Panc1 (cell line): ENCODE measurements around the gene SERPINE3. TPM values are rescaled to one million over a fixed set of nuclear protein-coding genes. Genes with fewer than 3 reads are reported as not detected.

Experiments used
- ATAC-seq: fragments of 200-7000 bp; cut with Tn5 transposase; 2 replicates; pipeline ENCODE4 v1.9.1; 2020; ENCODE audit warnings: mild to moderate bottlenecking, moderate library complexity
- BruUV-seq: library from RNA; stranded (reverse); fragments of 400-500 nt; replicated peaks from 2 replicates; lab custom pipeline; 2021; lab: Mats Ljungman, UMichigan
- CTCF ChIA-PET: fragments of 300-600 bp; sonication (Branson Sonifier 250); formaldehyde crosslinking; loops from one replicate; lab custom pipeline; 2022; ENCODE audit warnings: antibody characterized with exemption; lab: Charles Lee
- POLR2A ChIA-PET: fragments of 300-600 bp; sonication (Branson Sonifier 250); formaldehyde crosslinking; loops from one replicate; lab custom pipeline; 2022; ENCODE audit warnings: antibody characterized with exemption; lab: Charles Lee
- DNase-seq: peaks from one replicate; pipeline ENCODE4 v3.0.0-alpha.2; 2010; ENCODE audit warnings: low read depth, low spot score
- H3K27ac ChIP-seq: 2 replicates; pipeline ENCODE4 v1.5.1; 2011; ENCODE audit warnings: mild to moderate bottlenecking, low read length, inconsistent platforms
- H3K27me3 ChIP-seq: fragments of 200-500 bp; sonication (Bioruptor generic); 2 replicates; pipeline ENCODE4 v1.6.0; 2014; ENCODE audit warnings: low read length, inconsistent platforms; ENCODE audit not compliant: control insufficient read depth, insufficient read depth
- H3K36me3 ChIP-seq: fragments of 200-500 bp; sonication (Bioruptor generic); 2 replicates; pipeline ENCODE4 v1.5.1; 2014; ENCODE audit warnings: inconsistent platforms, mild to moderate bottlenecking, low read length, moderate library complexity; ENCODE audit not compliant: control insufficient read depth, insufficient read depth
- H3K4me1 ChIP-seq: 2 replicates; pipeline ENCODE4 v1.5.1; 2011; ENCODE audit warnings: inconsistent platforms, mild to moderate bottlenecking, low read length, moderate library complexity; ENCODE audit not compliant: control insufficient read depth, insufficient read depth
- H3K4me3 ChIP-seq, 2 experiments: 2 replicates each; pipeline ENCODE4 v1.5.1; 2011 to 2012; ENCODE audit warnings: low read depth in 2 of 2, low read length in 2 of 2, mild to moderate bottlenecking in 2 of 2, inconsistent platforms in 1 of 2, moderate library complexity in 1 of 2
- H3K9me3 ChIP-seq: fragments of 200-500 bp; sonication (Bioruptor generic); 2 replicates; pipeline ENCODE4 v1.5.1; 2014; ENCODE audit warnings: low read depth, mild to moderate bottlenecking, inconsistent platforms, low read length, moderate library complexity; ENCODE audit not compliant: control insufficient read depth, insufficient read depth
- POLR2AphosphoS5 ChIP-seq: IDR thresholded peaks from 2 replicates; pipeline ENCODE4 v1.6.1; 2012; ENCODE audit warnings: mild to moderate bottlenecking, low read depth, low read length, moderate library complexity
- SIN3A ChIP-seq: IDR thresholded peaks from 2 replicates; pipeline ENCODE4 v1.6.1; 2012; ENCODE audit warnings: low read depth, mild to moderate bottlenecking, low read length, moderate library complexity, borderline replicate concordance; ENCODE audit not compliant: insufficient read depth
- TCF7L2 ChIP-seq: IDR thresholded peaks from 2 replicates; pipeline ENCODE4 v1.6.1; 2011; ENCODE audit warnings: mild to moderate bottlenecking, low read depth, low read length, inconsistent platforms
- in situ Hi-C: cut with HindIII; loops from 2 replicates; pipeline ENCODE4 v1.10.0; 2016; ENCODE audit warnings: low sequenced_read_pairs, low pct_unique_long_range_greater_than_20kb
- intact Hi-C: fragments of 100-400 bp; cut with micrococcal nuclease; formaldehyde crosslinking; loops from one replicate; pipeline ENCODE4 v1.10.0; 2022; ENCODE audit not compliant: unreplicated experiment
- total RNA-seq: library from RNA; stranded (reverse); gene quantifications from one replicate; pipeline ENCODE4 v1.2.1, GENCODE V29; 2021; ENCODE audit not compliant: unreplicated experiment
- TF ChIP-seq, protein P1 (sequence below): fragments of 450-650 bp; IDR thresholded peaks from 2 replicates; pipeline ENCODE4 v1.5.1; 2017; ENCODE audit warnings: mild to moderate bottlenecking
- TF ChIP-seq, protein P2 (sequence below), 2 experiments: IDR thresholded peaks; 2 replicates each; pipeline ENCODE4 v1.6.1; 2011 to 2012; ENCODE audit warnings: low read depth in 2 of 2, control low read depth in 1 of 2, low read length in 1 of 2, mild to moderate bottlenecking in 1 of 2, moderate library complexity in 1 of 2; ENCODE audit not compliant: insufficient read depth in 1 of 2

Gene SERPINE3
- total RNA-seq, 1 experiment from 2014 or later, result not detected

DNA sequence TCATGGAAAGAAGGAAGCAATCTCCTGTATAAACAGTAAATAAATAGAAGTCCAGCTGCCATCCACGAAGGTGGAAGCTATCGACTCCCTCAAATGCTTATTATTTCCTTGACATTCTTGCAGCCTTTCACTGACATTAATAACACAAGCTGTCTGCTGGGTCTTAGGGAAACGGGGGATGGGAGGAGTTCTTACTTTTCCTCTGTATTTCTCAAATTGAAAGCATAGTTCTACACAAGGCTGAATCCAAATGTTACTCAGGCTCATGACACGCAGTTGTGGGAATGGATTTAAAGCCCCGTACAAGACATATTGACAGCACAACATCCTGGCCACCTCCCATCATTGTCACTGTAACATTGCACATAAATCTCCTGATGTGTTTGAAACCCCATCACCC is 4.0 kb downstream of the SERPINE3 start:
- no peaks in the 10 kb centered on the region for H3K9me3 ChIP-seq
- H3K27me3 ChIP-seq, result no peaks in the 10 kb centered on the region
- POLR2A ChIA-PET, result no interaction called here
- in situ Hi-C loops (no loop called here), intact Hi-C loops (no loop called here)
- no peaks in the 10 kb centered on the region for H3K36me3 ChIP-seq
- no TSS peak for BruUV-seq
- H3K4me1 ChIP-seq, result no peaks in the 10 kb centered on the region
- TF ChIP-seq SIN3A (no peak), POLR2AphosphoS5 (no peak), TCF7L2 (no peak)
- TF ChIP-seq, protein P1, sequence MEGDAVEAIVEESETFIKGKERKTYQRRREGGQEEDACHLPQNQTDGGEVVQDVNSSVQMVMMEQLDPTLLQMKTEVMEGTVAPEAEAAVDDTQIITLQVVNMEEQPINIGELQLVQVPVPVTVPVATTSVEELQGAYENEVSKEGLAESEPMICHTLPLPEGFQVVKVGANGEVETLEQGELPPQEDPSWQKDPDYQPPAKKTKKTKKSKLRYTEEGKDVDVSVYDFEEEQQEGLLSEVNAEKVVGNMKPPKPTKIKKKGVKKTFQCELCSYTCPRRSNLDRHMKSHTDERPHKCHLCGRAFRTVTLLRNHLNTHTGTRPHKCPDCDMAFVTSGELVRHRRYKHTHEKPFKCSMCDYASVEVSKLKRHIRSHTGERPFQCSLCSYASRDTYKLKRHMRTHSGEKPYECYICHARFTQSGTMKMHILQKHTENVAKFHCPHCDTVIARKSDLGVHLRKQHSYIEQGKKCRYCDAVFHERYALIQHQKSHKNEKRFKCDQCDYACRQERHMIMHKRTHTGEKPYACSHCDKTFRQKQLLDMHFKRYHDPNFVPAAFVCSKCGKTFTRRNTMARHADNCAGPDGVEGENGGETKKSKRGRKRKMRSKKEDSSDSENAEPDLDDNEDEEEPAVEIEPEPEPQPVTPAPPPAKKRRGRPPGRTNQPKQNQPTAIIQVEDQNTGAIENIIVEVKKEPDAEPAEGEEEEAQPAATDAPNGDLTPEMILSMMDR, result no peak
- TF ChIP-seq, protein P2, sequence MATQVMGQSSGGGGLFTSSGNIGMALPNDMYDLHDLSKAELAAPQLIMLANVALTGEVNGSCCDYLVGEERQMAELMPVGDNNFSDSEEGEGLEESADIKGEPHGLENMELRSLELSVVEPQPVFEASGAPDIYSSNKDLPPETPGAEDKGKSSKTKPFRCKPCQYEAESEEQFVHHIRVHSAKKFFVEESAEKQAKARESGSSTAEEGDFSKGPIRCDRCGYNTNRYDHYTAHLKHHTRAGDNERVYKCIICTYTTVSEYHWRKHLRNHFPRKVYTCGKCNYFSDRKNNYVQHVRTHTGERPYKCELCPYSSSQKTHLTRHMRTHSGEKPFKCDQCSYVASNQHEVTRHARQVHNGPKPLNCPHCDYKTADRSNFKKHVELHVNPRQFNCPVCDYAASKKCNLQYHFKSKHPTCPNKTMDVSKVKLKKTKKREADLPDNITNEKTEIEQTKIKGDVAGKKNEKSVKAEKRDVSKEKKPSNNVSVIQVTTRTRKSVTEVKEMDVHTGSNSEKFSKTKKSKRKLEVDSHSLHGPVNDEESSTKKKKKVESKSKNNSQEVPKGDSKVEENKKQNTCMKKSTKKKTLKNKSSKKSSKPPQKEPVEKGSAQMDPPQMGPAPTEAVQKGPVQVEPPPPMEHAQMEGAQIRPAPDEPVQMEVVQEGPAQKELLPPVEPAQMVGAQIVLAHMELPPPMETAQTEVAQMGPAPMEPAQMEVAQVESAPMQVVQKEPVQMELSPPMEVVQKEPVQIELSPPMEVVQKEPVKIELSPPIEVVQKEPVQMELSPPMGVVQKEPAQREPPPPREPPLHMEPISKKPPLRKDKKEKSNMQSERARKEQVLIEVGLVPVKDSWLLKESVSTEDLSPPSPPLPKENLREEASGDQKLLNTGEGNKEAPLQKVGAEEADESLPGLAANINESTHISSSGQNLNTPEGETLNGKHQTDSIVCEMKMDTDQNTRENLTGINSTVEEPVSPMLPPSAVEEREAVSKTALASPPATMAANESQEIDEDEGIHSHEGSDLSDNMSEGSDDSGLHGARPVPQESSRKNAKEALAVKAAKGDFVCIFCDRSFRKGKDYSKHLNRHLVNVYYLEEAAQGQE (IDR thresholded peaks at IDR 0.05; ENCODE audit: insufficient read depth in 1 of 2, low read depth in 2 of 2, low read length in 1 of 2), result no peak
- no peak overlapping the region for H3K4me3 ChIP-seq
- DNase-seq, result no peak
- no peak overlapping the region for H3K27ac ChIP-seq
- CTCF ChIA-PET, result interaction anchor here (0.6 kb wide), 1 partner anchor 56 kb away, joined by 3 read pairs; no protein-coding TSS in a partner anchor
- ATAC-seq, result no peak

DNA sequence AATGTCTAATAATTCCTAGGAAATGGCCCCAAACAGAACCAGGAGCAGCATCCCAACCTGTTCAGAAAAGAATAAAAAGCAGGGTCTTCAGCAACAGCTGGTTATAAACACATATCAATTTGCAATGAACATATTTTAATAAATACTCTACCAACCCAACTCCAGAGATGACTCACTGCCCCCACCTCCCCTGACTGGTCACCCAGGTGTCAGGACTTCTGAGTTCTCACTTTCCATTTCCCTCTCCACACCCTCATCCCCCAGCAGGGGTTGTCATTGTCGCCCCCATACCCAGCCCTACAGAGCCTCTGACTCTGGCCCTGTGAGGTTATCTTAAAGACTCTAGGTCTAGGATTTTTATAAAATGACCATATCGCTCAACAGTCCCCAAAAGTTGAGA is 6.9 kb downstream of the SERPINE3 start:
- H3K4me3 ChIP-seq, result no peak overlapping the region
- BruUV-seq, result no TSS peak
- intact Hi-C loops (no loop called here), in situ Hi-C loops (no loop called here)
- ChIA-PET POLR2A (no interaction called here), CTCF (no interaction called here)
- H3K27ac ChIP-seq, result no peak overlapping the region
- H3K4me1 ChIP-seq, result no peaks in the 10 kb centered on the region
- H3K9me3 ChIP-seq, result no peaks in the 10 kb centered on the region
- ATAC-seq (no peak), DNase-seq (no peak)
- TF ChIP-seq, protein P1, result no peak
- no peak for TF ChIP-seq POLR2AphosphoS5
- H3K36me3 ChIP-seq, result no peaks in the 10 kb centered on the region
- no peaks in the 10 kb centered on the region for H3K27me3 ChIP-seq

DNA sequence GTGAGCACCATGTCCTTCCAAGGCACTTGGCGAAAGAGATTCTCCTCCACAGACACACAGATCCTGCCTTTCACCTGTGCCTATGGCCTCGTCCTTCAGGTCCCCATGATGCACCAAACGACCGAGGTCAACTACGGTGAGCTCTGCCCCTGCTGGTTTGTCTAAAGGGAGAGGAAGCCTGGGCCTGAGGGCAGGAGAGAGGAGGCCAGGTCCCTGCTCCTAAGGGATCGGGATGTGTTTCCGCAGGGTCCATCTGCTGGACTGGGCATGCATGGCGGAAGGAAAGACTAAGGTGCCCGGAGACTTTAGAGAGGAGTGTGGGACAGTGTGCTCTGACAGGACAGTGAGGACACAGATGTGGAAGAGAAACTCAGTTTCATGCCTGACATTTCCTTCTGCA is 7.6 kb downstream of the SERPINE3 start:
- Histone ChIP-seq H3K4me1 (no peaks in the 10 kb centered on the region), H3K36me3 (no peaks in the 10 kb centered on the region), H3K27me3 (no peaks in the 10 kb centered on the region), H3K27ac (no peak overlapping the region), H3K4me3 (no peak overlapping the region), H3K9me3 (no peaks in the 10 kb centered on the region)
- ATAC-seq, result no peak
- TF ChIP-seq, protein P1, result no peak
- TF ChIP-seq, protein P2 (IDR thresholded peaks at IDR 0.05; ENCODE audit: insufficient read depth in 1 of 2, low read depth in 2 of 2, low read length in 1 of 2), result no peak
- TF ChIP-seq SIN3A, result no peak
- no peak for TF ChIP-seq TCF7L2
- TF ChIP-seq POLR2AphosphoS5, result no peak
- BruUV-seq, result no TSS peak
- DNase-seq, result no peak
- in situ Hi-C loops, result no loop called here
- intact Hi-C loops, result no loop called here
- POLR2A ChIA-PET, result no interaction called here
- CTCF ChIA-PET, result no interaction called here
